GM19099 (cell line): ENCODE results near the gene TMPRSS9.

Experiments
- POLR2A ChIP-seq: IDR thresholded peaks from 3 replicates; pipeline ENCODE4 v1.6.1; 2011; ENCODE audit warnings: low read depth; ENCODE audit not compliant: insufficient read length; ENCODE audit errors: extremely low read depth

Gene TMPRSS9

GRCh38 chr19:2428756-2429711 lies 69.0 kb downstream of the TMPRSS9 start:
- TF ChIP-seq POLR2A: no peak

DNA sequence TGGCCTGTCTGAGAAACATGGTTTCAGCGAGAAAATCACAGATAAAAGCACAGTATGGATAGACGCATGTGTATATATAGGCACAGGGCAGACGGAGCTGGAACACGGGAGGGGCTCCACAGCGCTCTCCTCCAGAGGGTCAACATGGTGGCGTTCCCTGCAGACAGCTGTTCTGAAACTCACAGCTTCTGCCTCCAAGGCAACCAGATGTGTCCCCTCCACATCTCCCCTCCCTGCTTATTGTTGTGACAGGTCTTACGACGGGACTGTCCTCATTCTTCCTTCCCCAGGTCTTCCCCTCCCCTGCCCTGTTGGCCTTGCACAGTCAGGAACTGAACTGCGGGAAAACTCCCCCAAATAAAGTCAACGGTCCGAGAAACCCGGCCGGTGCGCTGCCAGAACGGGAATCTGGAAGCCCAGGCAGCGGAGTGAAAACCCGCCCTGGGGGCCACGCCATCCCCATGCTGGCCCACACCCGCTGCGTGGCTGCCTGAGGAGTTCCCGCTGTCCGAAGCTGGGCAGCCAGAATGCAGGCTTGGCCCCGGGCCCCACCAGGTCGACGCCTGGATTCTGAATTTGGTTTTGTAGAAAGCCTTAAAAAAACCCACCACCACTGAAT lies 70.0 kb downstream of the TMPRSS9 start:
- no peak for TF ChIP-seq POLR2A

- no peak for TF ChIP-seq POLR2A
These were observed 71.4 kb downstream of the TMPRSS9 start for GRCh38 chr19:2431318-2432055.

DNA sequence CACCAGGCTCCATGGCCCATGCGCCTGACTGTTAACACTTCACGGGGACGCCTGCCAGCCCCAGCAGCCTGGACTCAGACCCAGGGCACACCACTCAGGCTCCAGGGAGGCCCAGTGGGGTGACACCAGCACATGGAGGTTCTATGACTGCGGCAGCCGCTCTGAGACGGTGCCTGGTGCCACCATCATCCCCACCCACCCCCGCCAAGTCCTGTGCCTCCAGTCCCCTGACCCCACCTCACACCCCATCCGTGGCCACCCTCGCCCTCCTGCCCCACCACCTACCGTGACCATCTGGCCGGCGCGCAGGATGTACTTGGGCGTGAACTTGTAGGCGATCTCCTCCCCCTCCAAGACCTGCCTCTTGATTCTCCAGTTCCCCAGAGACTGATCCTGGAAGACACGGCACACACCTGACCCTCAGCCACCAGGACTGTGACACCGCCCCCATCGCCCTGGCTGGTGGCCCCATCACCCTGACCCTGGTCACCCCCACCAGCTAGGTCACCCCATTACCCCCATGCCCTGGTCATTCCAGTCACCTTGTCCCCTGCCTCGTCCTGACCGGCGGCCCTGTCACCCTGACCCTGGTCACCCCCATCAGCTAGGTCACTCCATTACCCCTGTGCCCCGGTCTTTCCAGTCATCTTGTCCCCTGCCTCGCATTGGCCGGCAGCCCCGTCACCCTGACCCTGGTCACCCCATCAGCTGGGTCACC lies 72.2 kb downstream of the TMPRSS9 start:
- no peak for TF ChIP-seq POLR2A

DNA sequence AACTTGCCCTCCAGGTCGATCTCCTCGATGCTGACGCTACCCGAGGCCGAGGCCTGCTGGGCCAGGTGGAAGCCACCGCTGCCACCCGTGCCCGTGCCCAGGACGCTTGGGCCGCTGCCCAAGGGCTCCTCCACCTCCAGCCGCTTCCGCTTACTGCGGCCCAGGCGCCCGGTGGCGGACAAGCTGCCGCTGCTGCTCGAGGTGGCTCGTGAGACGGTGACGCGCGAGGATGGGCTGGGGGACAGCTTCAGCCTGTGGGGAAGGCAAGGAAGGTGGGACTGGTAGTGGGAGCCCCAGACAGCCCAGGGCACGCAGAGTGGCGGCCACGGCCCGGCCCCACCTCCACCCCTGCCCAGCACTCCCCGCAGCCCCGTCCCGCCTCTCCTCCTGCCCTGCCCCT lies 73.8 kb downstream of the TMPRSS9 start:
- no peak for TF ChIP-seq POLR2A

DNA sequence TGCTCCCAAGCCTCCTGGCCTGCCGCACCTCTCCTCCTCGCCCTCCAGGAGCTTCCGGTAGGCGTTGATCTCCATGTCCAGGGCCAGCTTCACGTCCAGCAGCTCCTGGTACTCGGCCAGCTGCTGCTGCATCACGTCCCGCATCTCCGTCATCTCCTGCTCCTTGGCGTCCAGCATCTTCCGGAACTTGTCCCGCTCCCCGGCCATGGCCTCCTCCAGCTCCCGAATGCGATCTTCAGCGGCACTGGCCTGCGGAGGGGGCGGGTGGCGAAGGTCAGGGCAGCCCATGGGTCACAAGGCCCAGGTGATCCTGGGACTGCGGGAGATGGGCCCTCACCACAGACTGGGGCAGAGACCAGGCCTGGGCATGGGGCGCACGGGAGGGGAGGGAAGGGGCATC lies 74.2 kb downstream of the TMPRSS9 start:
- TF ChIP-seq POLR2A: no peak

GRCh38 chr19:2434721-2435265 lies 74.7 kb downstream of the TMPRSS9 start:
- no peak for TF ChIP-seq POLR2A

DNA sequence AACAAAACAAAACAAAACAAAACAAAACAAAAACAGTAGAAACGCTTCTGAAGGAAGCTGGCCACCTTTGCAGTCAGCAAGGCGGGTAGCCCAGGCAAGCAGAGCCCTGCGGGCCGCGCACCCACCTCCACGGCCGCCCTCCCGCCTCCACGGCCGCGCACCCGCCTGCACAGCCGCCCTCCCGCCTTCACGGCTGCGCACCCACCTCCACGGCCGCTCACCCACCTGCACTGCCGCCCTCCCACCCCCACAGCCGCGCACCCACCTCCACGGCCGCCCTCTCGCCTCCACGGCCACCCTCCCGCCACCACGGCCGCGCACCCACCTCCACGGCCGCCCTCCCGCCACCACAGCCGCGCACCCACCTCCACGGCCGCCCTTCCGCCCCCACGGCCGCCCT lies 76.3 kb downstream of the TMPRSS9 start:
- no peak for TF ChIP-seq POLR2A

GRCh38 chr19:2436926-2437325 lies 76.9 kb downstream of the TMPRSS9 start:
- TF ChIP-seq POLR2A: no peak

- TF ChIP-seq POLR2A: no peak
These were observed 78.1 kb downstream of the TMPRSS9 start for GRCh38 chr19:2438178-2438577.

- TF ChIP-seq POLR2A: no peak
These were observed 80.5 kb downstream of the TMPRSS9 start for GRCh38 chr19:2440515-2440914.

GRCh38 chr19:2441096-2441752 lies 81.2 kb downstream of the TMPRSS9 start:
- no peak for TF ChIP-seq POLR2A

- no peak for TF ChIP-seq POLR2A
These were observed 83.2 kb downstream of the TMPRSS9 start for GRCh38 chr19:2443116-2443784.
